T-helper 2 cell (primary cell): ENCODE measurements around the gene ALS2CL.

Experiments
- DNase-seq, 5 experiments: peaks; one replicate each; pipeline versions ENCODE4 v3.0.0 to v3.0.0-alpha.2; 2012 to 2022

The ALS2CL gene

DNA sequence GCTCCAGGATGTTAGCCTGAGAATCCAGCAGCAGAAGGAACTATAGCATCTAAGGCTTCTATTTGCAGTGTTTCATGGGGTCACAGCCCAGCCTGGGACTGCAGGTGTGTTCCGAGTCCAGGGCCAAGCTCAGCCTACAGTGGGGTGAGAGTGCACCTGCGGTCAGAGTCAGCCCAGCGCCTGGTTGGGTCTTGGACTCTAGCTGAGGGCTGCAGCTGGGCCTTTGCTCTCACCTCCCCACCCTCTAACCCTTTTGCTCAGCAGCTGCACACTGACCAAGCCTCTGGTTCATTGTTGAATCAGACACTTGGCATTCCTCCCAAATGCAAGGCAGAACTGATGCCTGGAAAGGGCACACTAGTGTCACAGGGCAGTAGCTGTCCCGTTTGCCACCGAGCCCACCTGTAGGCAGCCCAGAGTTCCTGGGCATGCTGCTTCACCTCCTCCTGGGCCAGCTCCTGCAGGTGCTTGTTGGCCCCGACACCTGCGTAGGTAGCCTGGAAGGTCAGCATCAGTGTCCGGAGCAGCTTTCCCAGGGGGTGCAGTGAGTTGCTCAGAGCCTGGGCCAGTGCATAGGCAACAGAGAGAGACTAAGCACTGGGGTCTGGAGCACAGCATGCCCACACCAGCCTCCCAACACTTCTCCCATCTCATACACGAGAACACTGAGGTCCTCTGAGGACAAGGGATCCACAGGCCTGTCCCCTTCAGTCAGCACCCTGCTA is 17.5 kb downstream of the ALS2CL start:
- DNase-seq: no peak

DNA sequence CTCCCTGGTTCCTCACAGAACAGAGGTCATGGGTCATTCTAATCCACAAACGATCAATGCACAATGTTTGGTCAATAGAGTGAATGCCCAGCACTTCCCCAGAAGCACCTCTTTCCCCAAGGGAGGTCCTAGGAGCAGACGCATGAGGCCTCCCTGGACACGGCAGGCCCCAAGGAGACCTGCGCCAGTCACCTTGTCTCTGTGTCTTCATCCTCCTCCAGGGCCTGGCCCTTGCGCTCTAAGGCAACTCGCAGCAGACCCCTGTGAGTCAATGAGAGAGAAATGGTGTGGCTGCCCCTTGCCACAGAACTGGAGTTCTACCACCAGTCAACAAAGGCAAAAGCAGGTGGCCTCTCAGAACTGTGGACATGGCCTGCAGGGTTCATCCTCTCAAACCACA is 18.1 kb downstream of the ALS2CL start:
- no peak for DNase-seq

GRCh38 chr3:46674031-46674845 is 19.2 kb downstream of the ALS2CL start:
- DNase-seq: no peak

DNA sequence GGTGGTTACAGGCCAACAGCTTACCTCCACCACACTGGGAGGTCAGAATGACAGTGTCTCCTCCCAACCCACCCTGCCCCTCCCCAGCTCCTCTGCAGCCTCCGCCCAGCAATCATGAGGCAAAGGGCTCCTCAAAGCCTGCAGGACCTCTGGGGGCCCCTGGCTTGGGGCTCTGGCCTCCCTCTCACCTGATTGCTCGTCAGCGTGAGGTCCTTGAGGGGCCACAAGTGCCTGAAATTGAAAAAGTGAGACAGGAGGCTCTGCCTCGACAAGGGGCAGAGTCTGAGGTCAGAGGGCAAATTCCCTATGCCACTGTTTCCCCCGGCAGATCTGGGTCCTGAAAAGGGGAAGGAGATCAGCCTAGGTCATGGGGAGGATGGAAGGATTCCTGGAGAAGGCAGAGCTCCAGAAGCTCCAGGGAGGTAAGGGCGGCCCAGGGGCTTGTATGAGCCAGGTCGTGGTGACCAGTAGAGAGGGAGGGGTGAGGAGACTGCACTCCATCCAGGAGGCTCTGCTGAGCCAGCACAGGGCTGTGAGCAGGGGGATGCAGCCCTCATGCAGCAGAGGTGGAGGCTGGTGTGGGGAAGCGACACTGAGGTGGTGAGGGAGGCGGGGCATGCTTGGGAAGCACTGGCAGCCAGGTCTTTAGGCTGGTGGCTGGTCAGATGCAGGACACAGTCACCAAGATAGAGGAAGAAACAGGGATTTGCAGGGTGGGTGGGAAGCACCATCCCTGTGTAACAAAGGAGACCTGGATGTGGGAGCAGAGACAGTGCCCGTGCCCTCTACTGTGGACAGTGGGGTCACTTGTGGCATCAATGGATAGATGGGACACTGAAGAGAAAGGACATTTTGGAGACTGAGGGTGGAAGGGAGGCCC is 20.1 kb downstream of the ALS2CL start:
- DNase-seq: peak in 1 of 5 experiments; percentile 1

DNA sequence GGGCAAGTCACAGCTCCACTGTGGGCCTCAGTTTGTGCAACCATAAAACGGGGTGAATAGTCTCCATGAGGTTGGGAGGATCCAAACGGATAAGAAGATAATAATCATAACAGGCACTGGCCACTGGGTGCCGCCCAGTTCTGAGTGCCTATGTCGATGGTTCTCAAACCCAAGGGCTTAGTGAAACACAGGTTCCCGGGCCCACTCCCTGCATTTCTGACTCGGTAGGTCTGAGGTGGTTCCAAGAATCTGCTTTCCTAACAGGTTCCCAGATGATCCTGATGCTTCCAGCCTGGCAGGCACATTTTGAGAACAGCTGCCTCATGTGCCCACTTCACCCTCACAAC is 21.2 kb downstream of the ALS2CL start:
- peak in 1 of 5 experiments; percentile 1 for DNase-seq

GRCh38 chr3:46671541-46672348 is 21.7 kb downstream of the ALS2CL start:
- peak in 1 of 5 experiments; percentile 2 for DNase-seq

DNA sequence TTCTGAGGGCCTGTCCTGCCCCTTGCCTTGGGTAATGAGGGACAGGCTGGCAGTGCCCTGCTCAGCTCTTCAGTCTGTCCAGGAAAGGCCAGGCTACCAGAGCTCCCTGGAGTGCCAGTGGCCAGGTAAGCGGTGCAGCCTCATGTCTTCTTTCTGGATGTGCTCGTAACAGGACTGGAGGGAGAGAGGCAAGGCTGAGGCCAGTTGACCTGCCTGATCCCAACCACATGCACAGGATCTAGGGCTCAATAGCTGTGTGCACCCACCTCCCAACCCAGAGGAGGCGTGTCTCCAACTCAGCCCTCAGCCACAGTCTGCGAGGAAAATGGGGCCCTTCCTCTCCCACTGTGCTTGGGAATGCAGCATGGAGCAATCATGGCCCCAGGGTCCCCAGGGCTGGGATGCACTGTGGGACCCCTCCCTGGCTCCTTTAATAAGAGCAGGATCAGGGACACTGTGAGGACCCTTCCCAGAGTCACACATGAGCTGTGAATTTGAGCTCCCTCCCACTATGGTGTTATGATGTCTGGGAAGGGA is 22.5 kb downstream of the ALS2CL start:
- no peak for DNase-seq

DNA sequence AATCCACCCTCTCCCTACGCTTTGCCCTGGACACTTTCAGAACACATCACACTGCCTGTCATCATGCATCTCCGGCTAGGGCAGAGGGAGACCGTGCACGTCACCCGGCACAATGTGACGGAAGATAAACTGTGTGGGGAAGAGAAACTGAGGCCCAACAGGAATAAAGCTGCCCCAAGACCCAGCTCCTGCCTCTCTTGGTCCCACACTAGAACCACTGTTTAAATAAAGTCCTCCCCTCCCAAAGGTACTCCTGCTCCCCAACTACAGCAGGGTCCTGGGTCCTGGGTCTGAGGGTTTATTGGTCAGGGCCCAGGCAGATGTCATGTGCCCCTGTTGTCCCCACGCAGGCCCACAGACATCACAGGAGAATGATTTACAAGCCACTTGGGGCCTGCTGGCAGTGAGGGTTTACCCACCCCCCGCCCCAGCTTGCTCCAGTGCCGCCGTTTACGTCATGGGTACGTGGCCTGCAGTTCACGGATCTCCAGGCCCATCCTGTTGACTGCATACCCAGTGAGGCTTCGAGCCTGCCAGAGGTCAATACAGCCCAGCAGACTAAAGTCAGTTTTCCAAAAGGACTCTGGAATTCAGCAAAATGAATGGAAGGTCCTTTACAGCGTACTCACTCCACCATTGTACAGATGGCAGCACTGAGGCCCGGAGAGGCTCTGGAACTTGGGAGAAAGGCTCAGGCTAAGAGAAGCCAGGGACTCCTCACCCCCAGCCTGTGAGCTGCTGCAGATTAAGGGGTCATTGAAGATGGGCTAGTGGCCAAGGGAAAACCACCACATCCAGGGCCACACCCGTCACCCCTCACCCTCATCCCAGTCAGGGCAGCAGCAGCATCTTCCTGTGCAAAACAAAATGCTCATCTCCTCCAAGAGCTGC is 23.2 kb downstream of the ALS2CL start:
- DNase-seq: no peak

- no peak for DNase-seq
Measured at GRCh38 chr3:46669191-46669999, 24.1 kb downstream of the ALS2CL start.

GRCh38 chr3:46668591-46668990 is 24.9 kb downstream of the ALS2CL start:
- DNase-seq: no peak

GRCh38 chr3:46668116-46668515 is 25.4 kb downstream of the ALS2CL start:
- DNase-seq: no peak

DNA sequence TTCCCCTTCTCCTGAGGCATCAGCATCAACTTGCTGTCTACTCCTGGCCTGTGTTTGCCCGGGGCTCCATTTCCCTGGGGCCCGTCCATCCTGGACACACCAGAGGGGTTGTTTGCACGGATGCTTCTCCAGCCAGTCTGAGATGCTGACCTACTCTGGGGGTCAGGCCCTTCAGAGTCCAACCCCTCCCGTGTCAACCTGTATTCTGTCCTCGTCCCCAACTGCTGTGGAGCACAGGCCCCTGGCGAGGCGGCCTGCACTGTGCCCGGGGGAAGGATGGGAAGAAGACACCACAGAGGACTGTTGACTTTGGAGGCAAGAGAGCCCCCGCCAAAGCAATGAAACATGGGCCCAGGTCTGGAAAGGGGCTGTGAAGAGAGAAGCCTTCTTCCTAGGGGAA is 25.8 kb downstream of the ALS2CL start:
- no peak for DNase-seq

GRCh38 chr3:46667061-46667621 is 26.3 kb downstream of the ALS2CL start:
- DNase-seq: no peak

DNA sequence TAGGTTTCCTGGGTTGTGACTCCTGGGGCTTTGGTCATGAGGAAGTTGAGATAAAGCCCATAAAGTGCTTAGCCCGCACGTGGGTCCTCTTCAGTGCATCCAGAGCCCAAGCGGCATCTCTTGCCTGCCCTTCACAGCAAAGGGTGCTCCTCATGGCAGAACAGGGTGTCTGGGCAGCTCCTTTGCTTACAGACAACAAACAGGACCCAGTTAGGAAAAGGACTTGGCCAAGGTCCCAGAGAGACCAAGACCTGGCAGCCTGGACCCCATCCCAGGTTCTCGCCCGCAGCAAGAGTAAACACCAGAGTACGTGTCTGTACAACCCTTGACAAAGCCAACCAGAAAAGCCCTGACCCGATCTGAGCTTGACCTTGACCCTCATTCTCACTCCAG is 27.0 kb downstream of the ALS2CL start:
- no peak for DNase-seq

DNA sequence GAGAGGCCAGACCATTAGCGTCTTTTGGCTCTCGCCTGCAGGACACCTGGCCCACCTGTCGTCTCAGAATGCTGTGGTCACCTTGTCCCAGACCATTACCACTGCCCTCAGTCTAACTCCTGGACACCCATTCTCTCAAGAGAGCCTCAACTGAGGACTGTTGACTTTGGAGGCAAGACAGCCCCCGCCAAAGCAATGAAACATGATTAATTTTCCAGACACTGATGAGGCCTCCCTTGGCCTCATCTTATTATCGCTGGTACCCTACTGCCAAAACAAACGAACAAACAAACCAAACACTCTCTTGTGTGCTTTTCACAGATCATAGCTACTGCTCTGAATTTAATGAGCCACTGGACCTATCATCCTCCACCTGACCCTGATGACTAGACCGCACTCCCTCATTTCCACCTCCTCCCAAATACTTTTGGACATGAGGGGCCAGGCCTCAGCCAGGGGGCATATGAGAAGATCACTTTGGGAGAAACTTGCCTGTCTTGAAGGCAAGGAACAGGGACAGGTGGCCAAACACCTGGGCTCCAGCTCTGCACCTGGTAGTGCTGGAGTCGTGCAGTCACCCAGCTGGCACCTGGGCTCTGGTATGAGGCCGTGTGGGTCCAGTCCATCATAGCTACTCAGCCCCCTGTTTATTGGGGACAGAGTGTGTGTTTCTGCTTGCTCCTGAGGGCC is 27.6 kb downstream of the ALS2CL start:
- no peak for DNase-seq

DNA sequence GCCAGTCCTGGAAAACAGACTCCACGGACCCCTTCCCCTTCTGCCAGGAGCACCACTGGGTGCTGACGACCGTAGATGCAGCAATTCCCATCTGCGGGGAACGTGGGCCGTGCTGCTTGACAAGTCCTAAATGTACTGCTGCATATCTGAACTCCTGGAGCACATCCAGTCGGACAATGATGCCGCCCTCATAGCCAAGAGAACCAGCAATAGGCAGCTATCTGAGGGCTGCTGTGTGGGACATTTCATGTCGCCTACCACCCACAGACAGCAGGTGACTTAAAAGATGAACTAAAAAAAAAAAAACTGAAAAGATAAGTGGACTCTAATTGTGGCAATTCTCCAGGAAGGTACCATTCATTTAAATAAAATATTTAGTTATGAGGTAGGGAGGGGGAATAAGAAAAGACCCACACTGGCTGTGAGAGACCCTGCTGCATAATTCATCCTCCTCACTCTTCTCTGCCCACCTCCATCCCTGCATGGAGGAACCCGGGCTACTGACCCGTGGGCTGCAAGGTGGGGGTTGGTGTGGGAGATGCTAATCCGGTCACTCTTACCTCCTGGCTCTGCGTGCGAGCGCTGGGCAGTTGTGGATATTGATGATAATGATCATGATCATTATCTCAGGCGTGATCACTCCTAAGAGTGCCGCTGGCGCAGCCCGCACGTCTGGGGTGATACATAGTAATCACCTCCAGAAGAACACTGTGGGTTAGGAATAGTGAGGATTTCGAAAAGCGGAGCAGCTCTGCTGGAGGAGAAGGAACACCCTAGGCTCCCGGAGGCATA is 28.3 kb downstream of the ALS2CL start:
- no peak for DNase-seq

- DNase-seq: no peak
Measured at GRCh38 chr3:46664188-46664970, 29.1 kb downstream of the ALS2CL start.
